ENCODE data around the gene TBL1X. TPM values are rescaled to one million over a fixed set of nuclear protein-coding genes. Genes with fewer than 3 reads are reported as not detected.
"Not testable (repeated sequence)": the region's sequence is repeated elsewhere in the genome, so short reads cannot be mapped to it uniquely, and the experiment has no call there.

TBL1X gene
- total RNA-seq: 10 to 100 TPM; 45.5 to 61.3 (median 49.9) TPM

DNA sequence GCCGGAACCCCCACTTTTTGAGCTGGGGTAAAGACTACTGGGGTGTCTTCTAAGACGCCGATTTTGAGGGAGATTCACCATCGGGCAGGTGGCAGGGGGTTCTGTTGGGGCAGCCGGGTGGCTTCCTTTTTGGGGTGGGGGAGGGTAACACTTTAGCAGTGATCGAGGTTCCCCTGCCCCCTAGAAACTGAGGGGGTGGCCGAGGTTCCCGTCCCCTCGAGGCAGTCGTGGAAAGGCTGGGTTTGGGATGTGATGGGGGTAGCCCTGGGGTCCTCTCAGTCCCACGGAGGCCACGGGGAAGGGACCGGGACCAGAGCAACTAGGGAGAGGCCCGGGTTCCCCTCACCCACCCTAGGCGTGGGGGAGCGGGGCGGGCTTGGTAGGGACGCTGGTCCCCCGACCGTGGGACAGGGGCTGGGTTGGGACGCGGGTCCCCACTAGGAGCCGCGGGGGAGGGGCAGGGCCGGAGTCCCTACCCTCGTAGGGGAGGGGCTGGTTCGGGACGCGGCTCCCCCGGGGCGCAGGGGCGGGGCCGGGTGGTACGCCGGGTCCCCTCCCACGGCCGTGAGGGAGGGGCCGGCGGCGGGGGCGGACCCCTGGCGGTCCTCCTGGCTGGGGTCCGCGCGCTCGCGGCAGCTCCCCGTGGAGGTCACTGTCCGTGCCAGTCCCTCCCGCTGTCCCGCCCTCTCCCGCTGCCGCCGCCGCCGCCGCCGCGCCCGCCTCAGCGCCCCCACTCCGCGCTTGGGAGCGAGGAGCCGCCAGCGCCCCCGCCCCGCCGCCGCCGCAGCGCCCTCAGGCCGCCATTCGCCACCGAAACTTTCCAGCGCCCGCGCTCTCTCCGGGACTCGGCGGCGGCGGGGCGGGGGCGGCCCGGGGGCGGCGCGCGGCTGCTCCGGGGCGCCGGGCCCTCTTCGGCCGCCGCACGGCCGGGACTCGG, at the start of gene TBL1X:
TSS of gene TBL1X (plus strand) at position 624 of the 937 bp plus-strand sequence. CDS start 188,529 bp downstream, outside the sequence.
- no peaks in the 10 kb centered on the region for H3K9me3 Mint-ChIP-seq
- peaks cover 49% of the 10 kb centered on the region for H3K4me1 Mint-ChIP-seq (ENCODE audit: low read depth)
- peak within 1 kb of the TSS; percentile 78 for H3K4me3 Mint-ChIP-seq
- ATAC-seq: peak; percentile 27 to 36
- peaks cover under 1% of the 10 kb centered on the region for H3K36me3 Mint-ChIP-seq (ENCODE audit: insufficient read depth)
- DNase-seq: peak; percentile 50
- no peaks in the 10 kb centered on the region for H3K27me3 Mint-ChIP-seq (ENCODE audit: low read depth)

DNA sequence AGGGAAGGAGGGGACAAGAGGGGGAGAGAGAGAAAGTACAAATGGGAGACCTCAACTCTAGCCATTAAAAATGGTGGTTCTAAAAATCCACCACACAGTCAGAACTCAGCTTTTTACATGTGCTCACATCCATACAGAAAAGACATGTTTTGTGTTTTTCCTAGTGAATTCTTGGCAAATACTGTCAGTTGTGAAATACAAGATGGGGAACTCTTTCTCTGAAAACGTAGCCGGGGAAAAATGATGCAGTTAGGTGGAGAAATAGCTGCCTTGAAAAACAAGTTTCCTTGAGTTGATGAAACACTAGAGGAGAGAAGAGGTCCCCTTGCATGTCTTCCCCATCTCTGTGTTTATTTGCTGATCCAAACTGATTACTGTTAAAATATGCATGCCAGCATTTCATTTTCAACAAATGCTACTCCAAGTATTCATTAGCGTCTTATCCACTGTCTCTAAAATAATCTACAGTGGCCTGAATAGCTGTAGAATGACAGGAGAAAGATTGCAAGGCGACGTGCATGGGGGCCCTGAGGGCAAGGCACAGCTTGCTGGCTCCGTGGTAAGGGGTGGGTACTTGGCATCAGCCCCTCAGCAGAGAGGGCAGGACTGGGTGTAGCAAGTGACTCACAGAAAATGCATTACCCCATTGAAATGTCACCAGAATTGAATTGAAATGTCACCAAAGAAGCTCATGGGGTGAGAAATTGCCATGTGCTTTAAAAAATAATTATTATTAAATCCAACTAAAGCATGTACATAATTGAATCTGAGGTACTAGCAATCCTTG, 48.1 kb upstream of the TBL1X start:
- Mint-ChIP-seq H3K4me1 (ENCODE audit: low read depth) (peaks cover 4% of the 10 kb centered on the region), H3K9me3 (no peaks in the 10 kb centered on the region), H3K4me3 (no peak overlapping the region), H3K27me3 (ENCODE audit: low read depth) (no peaks in the 10 kb centered on the region), H3K36me3 (ENCODE audit: insufficient read depth) (no peaks in the 10 kb centered on the region)
- DNase-seq (no peak), ATAC-seq (no peak)

DNA sequence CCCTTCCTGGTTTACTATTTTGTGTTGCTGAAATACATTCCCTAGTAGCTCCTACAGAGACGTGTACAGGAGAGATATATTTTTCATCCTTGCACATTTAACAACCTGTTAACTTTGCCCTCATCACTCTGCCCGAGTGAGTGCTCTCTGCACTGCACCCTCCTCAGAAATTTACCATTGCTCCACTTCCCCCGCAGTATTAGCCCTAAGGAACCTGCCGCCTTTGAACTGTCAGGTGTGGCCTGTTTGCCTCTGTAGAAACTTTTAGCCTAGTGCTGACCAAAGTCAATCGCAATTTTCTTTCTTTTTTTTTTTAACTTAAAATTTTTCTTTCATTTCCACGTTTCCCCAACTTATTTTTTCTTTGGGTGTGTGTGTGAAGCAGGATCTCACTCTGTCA, 46.6 kb upstream of the TBL1X start:
- H3K27me3 Mint-ChIP-seq (ENCODE audit: low read depth): no peaks in the 10 kb centered on the region
- no peaks in the 10 kb centered on the region for H3K9me3 Mint-ChIP-seq
- H3K36me3 Mint-ChIP-seq (ENCODE audit: insufficient read depth): no peaks in the 10 kb centered on the region
- no peak overlapping the region for H3K4me3 Mint-ChIP-seq
- ATAC-seq (no peak), DNase-seq (no peak)
- H3K4me1 Mint-ChIP-seq (ENCODE audit: low read depth): peaks cover 4% of the 10 kb centered on the region

DNA sequence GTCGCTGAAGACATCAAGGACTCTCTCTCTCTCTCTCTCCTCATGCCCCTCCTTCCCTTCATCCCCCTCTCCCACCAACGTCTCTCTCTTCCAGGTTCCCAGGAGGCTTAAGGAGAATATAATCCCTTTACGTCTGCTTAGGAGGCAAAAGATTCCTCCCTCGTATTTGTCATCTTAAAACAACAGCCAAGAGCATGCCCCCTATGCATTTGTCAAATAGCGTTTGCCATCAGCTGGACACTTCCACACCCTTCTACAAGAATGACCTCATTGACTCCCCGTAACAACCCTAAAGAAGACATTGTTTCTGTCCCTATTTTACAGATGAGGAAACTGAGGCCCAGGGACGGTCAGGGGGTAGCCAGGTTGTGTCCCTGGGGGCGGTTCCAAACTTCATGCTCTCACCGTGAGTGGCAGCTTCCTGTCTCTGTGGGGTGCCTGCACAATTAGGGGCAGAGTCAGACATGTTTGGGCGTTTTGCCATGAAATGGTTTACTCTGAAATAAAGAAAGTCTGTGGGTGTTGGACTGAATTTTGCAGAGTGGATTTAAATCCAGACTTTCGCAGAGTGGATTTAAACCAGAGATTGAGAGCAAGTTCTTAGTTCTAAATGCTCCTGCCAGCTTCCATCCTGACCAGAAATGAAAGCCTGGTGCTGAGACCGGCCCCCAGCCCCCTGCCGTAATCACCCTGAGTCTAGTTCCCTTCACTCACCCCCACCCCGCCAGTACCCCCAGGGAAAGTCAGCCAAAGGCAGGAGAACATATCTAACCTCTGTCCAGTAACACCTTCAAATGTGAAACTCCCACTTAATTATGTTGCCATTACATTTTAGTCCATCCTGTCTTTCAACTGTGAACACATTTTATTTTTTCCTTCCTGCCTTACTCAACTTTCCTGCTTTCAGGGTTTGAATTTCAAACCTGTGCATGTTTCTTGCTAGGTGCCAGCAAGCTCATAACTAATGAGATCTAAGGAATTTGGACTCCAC, 44.3 kb upstream of the TBL1X start:
- Mint-ChIP-seq H3K27me3 (ENCODE audit: low read depth) (no peaks in the 10 kb centered on the region), H3K4me1 (ENCODE audit: low read depth) (peaks cover 4% of the 10 kb centered on the region), H3K4me3 (no peak overlapping the region), H3K36me3 (ENCODE audit: insufficient read depth) (no peaks in the 10 kb centered on the region), H3K9me3 (no peaks in the 10 kb centered on the region)
- ATAC-seq: no peak
- no peak for DNase-seq

DNA sequence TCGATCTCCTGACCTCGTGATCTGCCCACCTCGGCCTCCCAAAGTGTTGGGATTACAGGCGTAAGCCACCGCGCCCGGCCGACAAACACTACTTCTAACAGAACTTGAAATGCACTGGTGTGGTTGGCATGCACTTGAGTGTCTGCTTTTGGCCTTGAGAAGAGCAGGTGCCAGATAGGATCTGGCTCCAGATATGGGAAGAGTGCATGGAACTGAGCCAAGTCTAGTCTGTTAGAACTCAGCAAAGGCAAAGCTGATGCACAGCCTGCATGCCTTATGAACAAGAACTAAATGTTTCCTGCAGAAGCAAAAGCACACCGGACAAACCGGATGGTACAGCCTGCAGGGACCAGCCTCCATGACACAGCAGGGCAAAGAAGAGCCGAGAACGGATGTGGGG, 35.1 kb upstream of the TBL1X start:
- H3K4me3 Mint-ChIP-seq: no peak overlapping the region
- H3K9me3 Mint-ChIP-seq: no peaks in the 10 kb centered on the region
- ATAC-seq (no peak), DNase-seq (no peak)
- no peaks in the 10 kb centered on the region for H3K4me1 Mint-ChIP-seq (ENCODE audit: low read depth)
- H3K27me3 Mint-ChIP-seq (ENCODE audit: low read depth): no peaks in the 10 kb centered on the region
- H3K36me3 Mint-ChIP-seq (ENCODE audit: insufficient read depth): no peaks in the 10 kb centered on the region

DNA sequence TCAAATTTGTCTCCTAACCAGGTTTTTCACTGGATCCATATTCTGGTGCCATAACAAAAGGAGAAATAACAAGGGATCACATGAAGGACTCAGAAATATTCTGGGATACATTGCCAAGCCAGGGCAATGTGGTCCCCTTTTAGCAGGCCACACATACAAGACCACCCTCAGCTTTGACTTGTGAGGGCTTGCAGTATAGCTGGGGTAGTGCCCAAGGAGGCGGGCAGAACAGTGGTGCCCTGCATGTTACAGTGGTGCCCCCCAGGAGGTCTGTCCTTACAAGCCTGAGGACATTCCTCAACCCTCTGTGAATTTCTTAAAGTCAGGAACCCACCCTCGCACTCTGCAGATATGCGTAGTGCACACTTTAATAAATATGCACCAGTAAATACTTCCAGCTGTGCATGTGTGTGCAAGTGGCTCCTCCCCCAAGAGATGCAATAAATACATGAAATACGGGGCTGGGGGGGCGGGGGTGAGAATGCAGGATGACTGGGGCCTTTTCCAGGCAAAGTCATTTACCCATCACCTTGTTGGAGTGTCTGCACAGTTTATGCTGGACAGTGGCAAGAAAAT, 34.4 kb upstream of the TBL1X start:
- Mint-ChIP-seq H3K36me3 (ENCODE audit: insufficient read depth) (no peaks in the 10 kb centered on the region), H3K9me3 (no peaks in the 10 kb centered on the region), H3K4me3 (no peak overlapping the region), H3K4me1 (ENCODE audit: low read depth) (no peaks in the 10 kb centered on the region), H3K27me3 (ENCODE audit: low read depth) (no peaks in the 10 kb centered on the region)
- DNase-seq (no peak), ATAC-seq (no peak)

DNA sequence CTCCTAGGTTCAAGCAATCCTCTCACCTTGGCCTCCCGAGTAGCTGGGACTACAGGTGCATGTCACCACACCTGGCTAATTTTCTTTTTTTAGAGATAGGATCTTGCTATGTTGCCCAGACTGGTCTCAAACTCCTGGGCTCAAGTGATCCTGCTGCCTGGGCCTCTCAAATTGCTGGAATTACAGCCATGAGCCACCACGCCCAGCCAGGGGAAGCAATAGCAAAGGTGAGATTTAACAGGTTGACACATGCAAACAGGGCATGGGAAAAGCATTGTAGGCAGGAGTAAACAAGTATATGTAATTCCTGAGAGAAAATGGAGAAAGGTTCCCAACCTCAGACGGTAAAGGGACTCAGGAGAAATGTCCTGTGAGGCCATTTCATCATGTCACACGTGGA, 33.6 kb upstream of the TBL1X start:
- H3K4me1 Mint-ChIP-seq (ENCODE audit: low read depth): no peaks in the 10 kb centered on the region
- no peak overlapping the region for H3K4me3 Mint-ChIP-seq
- no peaks in the 10 kb centered on the region for H3K9me3 Mint-ChIP-seq
- H3K27me3 Mint-ChIP-seq (ENCODE audit: low read depth): no peaks in the 10 kb centered on the region
- ATAC-seq (no peak), DNase-seq (no peak)
- H3K36me3 Mint-ChIP-seq (ENCODE audit: insufficient read depth): no peaks in the 10 kb centered on the region

DNA sequence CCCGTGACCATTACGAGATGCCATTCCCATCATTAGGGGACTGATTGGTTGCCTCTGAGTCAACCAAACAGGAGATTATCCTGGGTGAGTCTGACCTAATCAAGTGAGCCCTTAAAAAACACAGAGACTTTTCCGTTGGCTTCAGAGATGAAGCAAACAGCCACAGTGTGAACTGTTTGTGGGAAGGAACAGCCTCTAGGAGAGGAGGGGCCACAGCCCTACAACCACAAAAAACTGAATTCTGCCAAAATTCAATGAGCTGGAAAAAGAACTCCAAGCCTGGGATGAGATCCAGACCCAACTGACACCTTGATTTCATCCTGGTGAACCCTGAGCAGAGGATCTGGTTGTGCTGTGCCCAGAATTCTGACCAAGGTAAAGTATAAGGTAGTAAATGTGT, 31.3 kb upstream of the TBL1X start:
- Mint-ChIP-seq H3K27me3 (ENCODE audit: low read depth) (no peaks in the 10 kb centered on the region), H3K36me3 (ENCODE audit: insufficient read depth) (no peaks in the 10 kb centered on the region), H3K9me3 (no peaks in the 10 kb centered on the region), H3K4me3 (no peak overlapping the region), H3K4me1 (ENCODE audit: low read depth) (no peaks in the 10 kb centered on the region)
- ATAC-seq (no peak), DNase-seq (no peak)

DNA sequence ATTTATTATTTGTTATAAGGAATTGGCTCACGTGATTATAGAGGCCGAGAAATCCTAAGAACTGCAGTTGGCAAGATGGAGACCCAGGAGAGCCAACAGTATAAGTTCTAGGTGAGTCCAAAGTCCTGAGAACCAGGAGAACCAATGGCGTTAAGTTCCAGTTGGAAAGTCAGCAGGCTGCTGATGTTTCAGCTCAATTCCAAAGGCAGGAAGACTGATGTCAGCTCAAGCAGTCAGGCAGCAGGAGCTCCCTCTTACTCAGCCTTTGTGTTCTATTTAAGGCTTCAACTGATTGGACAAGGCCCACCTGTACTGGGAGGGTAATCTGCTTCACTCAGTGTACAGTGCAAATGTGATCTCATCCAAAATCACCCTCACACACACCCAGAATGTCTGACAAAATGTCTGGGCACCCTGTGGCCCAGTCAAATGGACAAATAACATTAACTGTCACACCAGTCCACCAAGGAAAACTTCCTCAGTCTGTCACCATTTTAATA, 30.8 kb upstream of the TBL1X start:
- no peak for DNase-seq
- H3K9me3 Mint-ChIP-seq: no peaks in the 10 kb centered on the region
- no peaks in the 10 kb centered on the region for H3K27me3 Mint-ChIP-seq (ENCODE audit: low read depth)
- no peaks in the 10 kb centered on the region for H3K4me1 Mint-ChIP-seq (ENCODE audit: low read depth)
- no peaks in the 10 kb centered on the region for H3K36me3 Mint-ChIP-seq (ENCODE audit: insufficient read depth)
- H3K4me3 Mint-ChIP-seq: no peak overlapping the region
- no peak for ATAC-seq

DNA sequence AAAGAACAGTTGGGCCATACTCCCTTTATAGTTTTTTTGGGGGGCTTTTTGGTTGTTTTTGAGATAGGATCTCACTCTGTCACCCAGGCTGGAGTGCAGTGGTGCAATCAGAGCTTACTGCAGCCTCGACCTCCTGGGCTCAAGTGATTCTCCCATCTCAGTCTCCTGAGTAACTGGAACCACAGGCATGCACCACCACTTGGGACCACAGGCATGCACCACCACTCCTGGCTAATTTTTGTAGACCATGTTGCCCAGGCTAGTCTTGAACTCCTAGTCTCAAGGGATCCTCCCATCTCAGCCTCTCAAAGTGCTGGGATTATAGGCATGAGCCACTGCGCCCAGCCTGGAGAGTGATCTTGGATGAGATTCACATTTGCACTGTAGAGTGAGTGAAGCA, 29.8 kb upstream of the TBL1X start:
- H3K9me3 Mint-ChIP-seq; H3K4me1 Mint-ChIP-seq (ENCODE audit: low read depth); DNase-seq; ATAC-seq; H3K27me3 Mint-ChIP-seq (ENCODE audit: low read depth); H3K36me3 Mint-ChIP-seq (ENCODE audit: insufficient read depth); H3K4me3 Mint-ChIP-seq: not testable (repeated sequence)

DNA sequence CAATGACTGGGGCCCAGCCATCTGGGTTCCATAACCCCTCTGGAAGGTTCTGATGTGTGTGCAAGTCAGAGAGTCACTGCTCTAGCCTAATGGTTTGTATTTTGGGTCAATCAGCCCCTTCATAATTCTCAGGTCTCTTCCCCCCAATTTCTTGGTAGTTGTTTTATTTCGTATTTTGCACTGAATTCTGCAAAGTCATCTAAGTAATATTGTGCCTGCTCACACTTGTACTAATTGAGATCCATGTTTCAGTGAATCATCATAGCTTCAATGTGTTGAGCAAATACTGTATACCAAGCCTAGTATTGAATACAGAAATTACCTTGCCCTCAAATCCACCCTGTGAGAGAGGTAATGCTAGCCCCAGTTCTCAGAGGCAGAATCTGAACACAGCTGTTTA, 28.0 kb upstream of the TBL1X start:
- H3K4me1 Mint-ChIP-seq (ENCODE audit: low read depth): peaks cover 8% of the 10 kb centered on the region
- DNase-seq (no peak), ATAC-seq (no peak)
- H3K9me3 Mint-ChIP-seq: no peaks in the 10 kb centered on the region
- no peak overlapping the region for H3K4me3 Mint-ChIP-seq
- no peaks in the 10 kb centered on the region for H3K27me3 Mint-ChIP-seq (ENCODE audit: low read depth)
- H3K36me3 Mint-ChIP-seq (ENCODE audit: insufficient read depth): no peaks in the 10 kb centered on the region

DNA sequence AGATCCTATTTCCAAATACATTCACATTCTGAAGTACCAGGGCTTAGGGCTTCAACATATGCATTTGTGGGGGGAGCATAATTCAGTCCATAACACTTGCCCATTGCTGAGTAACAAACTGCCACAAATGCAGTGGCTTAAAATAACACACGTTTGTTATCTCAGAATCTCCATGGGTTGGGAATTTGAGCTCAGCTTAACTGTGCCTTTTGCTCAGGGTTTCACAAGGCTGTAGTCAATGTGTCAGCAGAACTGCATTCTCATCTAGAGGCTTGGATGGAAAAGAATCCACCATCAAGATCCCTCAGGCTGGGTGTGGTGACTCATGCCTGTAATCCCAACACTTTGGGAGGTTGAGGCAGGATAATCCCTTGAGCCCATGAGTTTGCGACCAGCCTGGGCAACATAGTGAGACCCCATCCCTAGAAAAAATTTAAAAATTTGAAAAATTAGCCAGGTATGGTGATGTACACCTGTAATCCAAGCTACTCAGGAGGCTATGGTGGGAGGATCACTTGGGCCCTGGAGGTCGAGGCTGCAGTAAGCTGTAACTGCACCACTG, 25.8 kb upstream of the TBL1X start:
- DNase-seq: no peak
- Mint-ChIP-seq H3K9me3 (no peaks in the 10 kb centered on the region), H3K27me3 (ENCODE audit: low read depth) (no peaks in the 10 kb centered on the region), H3K36me3 (ENCODE audit: insufficient read depth) (no peaks in the 10 kb centered on the region), H3K4me3 (no peak overlapping the region), H3K4me1 (ENCODE audit: low read depth) (peaks cover 8% of the 10 kb centered on the region)
- ATAC-seq: no peak

DNA sequence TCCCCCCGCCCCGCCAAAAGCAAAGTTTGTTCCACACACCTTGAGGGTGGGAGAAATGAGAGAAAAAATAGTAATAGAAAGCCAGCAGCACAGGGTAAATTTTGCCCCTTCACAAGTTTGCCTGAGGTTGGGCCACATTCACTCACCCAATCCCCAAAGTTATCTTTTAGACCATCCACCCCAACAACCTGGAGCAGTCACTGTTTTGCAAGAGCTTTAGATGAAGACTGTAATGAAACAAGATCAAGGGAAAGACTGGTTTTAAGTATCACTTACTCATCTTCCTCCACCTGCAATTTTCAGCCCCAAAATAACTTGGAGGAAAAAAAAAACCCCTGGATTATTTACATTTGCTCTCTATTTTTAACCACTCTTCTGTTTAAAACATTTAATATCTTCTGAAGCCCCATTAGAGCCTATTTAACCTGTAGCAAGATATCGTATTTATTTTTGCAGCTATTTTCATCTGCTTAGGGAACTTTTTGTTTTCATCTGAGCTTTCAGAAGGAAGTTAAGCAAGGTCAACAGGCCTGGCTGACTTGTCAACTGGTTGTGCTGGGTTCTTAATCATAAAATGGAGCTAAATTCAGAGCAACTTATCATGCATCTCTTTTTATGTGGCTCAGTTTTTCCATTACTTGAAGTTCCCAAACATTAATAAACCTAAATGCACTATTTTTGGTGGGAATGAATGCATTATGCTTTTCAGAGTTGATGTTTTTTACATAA, 24.6 kb upstream of the TBL1X start:
- Mint-ChIP-seq H3K36me3 (ENCODE audit: insufficient read depth) (no peaks in the 10 kb centered on the region), H3K9me3 (no peaks in the 10 kb centered on the region), H3K27me3 (ENCODE audit: low read depth) (no peaks in the 10 kb centered on the region), H3K4me1 (ENCODE audit: low read depth) (peaks cover 8% of the 10 kb centered on the region), H3K4me3 (no peak overlapping the region)
- DNase-seq: no peak
- peak in 1 of 2 donors; percentile 65 for ATAC-seq

Measured in activated T-cell treated with anti-CD3 and anti-CD28 coated beads, Interleukin-2, amount 50 U/mL, for 4 hours (primary cell).